GM20000 (cell line): ENCODE data around the gene CEP68.

Source experiments
- DNase-seq: peaks from one replicate; pipeline ENCODE4 v3.0.0; 2012; ENCODE audit warnings: low spot score
- TF ChIP-seq, protein P1 (sequence below): IDR thresholded peaks from 2 replicates; pipeline ENCODE4 v1.5.1; 2012; ENCODE audit warnings: mild to moderate bottlenecking, control low read depth; ENCODE audit errors: extremely low read depth, missing control alignments

CEP68 gene

DNA sequence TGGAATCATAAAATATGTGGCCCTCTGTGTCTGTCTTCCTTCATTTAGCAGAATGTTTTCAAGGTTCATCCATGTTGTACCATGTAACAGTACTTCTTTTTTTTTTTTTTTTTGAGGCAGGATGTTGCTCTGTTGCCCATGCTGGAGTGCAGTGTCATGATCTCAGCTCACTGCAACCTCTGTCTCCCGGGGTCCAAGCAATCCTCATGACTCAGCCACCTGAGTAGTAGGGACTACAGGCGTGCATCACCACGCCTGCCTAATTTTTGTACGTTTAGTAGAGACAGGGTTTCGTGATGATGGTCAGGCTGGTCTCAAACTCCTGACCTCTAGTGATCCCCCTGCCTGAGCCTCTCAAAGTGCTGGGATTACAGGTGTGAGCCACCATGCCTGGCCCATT is 42.5 kb downstream of the CEP68 start:
- no peak for DNase-seq
- TF ChIP-seq, protein P1, sequence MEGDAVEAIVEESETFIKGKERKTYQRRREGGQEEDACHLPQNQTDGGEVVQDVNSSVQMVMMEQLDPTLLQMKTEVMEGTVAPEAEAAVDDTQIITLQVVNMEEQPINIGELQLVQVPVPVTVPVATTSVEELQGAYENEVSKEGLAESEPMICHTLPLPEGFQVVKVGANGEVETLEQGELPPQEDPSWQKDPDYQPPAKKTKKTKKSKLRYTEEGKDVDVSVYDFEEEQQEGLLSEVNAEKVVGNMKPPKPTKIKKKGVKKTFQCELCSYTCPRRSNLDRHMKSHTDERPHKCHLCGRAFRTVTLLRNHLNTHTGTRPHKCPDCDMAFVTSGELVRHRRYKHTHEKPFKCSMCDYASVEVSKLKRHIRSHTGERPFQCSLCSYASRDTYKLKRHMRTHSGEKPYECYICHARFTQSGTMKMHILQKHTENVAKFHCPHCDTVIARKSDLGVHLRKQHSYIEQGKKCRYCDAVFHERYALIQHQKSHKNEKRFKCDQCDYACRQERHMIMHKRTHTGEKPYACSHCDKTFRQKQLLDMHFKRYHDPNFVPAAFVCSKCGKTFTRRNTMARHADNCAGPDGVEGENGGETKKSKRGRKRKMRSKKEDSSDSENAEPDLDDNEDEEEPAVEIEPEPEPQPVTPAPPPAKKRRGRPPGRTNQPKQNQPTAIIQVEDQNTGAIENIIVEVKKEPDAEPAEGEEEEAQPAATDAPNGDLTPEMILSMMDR: no peak

- TF ChIP-seq, protein P1: no peak
- DNase-seq: no peak
Measured at GRCh38 chr2:65101071-65101470, 44.9 kb downstream of the CEP68 start.

GRCh38 chr2:65103013-65103715 is 46.9 kb downstream of the CEP68 start:
- DNase-seq: no peak
- TF ChIP-seq, protein P1: no peak

- TF ChIP-seq, protein P1: no peak
- DNase-seq: no peak
Measured at GRCh38 chr2:65107530-65107929, 51.3 kb downstream of the CEP68 start.

DNA sequence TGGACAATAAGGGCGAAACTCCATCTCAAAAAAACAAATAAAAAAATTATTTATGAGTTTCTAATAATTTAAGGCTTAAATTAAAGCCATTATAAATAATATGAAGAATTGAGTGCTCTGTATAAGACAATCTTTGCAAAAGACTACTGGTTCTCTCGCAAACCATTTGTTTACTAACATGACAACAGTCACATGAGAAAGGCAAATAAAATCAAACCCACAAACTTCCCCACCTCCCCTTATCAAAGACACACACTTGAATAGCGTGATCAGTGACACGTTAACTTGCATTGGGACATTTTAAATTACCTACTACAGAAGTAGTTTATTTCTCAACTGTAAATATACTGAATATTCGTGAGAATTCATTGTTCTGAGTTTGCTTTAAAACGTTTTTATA is 52.6 kb downstream of the CEP68 start:
- TF ChIP-seq, protein P1: no peak
- DNase-seq: no peak

DNA sequence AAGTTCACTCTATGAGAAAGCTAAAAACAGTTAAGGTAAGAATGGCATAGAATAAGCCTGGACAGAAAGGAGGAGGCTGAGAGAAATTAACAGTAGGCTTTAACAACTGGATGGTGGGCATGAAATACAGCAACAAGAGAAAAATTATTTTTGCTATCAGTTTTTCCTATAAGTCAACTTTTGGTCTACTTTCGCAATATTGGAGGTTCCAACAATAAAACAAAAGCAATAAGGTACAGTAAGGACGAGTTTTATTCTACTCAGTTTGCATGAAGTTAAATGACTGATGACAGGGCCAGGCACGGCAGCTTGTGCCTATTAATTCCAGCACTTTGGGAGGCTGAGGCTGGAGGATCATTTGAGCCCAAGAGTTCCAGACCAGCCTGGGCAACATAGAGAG is 56.4 kb downstream of the CEP68 start:
- DNase-seq: no peak
- TF ChIP-seq, protein P1: no peak

- no peak for DNase-seq
- TF ChIP-seq, protein P1: no peak
Measured at GRCh38 chr2:65113229-65113628, 57.0 kb downstream of the CEP68 start.
